HG02840 (cell line): ENCODE measurements around the gene ZNF579.
A peak's percentile ranks its signal among the peaks of the same experiment; 100 is the strongest.

ENCODE experiments used
- ATAC-seq: cut with Tn5 transposase; IDR thresholded peaks from one replicate; pipeline ENCODE4 v1.9.1; 2021; ENCODE audit warnings: mild to moderate bottlenecking, moderate library complexity, moderate number of reproducible peaks; ENCODE audit not compliant: unreplicated experiment, low FRiP score

ZNF579 gene

DNA sequence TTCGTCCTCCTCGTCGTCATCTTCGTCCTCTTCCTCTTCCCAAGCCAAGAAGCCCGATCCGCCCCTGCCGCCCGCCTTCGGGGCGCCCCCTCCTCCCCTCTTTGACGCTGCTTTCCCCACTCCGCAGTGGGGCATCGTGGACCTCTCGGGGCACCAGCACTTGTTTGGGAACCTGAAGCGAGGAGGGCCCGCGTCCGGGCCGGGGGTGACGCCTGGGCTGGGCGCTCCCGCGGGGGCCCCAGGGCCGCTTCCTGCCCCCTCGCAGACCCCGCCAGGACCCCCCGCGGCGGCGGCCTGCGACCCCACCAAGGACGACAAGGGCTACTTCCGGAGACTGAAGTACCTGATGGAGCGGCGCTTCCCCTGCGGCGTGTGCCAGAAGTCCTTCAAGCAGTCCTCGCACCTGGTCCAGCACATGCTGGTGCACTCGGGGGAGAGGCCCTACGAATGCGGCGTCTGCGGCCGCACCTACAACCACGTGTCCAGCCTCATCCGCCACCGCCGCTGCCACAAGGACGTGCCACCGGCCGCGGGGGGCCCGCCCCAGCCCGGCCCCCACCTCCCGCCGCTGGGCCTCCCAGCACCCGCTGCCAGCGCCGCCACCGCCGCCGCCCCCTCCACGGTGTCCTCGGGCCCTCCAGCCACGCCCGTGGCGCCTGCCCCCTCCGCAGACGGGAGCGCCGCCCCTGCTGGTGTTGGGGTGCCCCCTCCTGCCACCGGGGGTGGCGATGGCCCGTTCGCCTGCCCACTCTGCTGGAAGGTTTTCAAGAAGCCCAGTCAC is 33.5 kb upstream of the ZNF579 start:
- no peak for ATAC-seq

DNA sequence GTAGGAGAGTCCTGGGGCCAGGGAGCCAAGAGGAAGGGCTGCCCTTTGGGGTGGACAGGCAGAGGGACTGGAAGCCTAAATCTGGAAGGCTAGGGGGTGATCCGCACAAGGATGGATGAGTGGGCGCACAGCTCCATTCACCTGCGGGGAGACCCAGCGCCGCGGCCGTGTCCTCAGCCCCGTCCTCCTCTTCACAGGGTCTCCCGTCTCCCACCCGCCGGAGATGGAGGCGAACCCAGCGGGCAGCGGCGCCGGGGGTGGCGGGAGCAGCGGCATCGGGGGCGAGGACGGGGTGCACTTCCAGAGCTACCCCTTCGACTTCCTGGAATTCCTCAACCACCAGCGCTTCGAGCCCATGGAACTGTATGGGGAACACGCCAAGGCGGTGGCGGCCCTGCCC is 32.7 kb upstream of the ZNF579 start:
- ATAC-seq: no peak

DNA sequence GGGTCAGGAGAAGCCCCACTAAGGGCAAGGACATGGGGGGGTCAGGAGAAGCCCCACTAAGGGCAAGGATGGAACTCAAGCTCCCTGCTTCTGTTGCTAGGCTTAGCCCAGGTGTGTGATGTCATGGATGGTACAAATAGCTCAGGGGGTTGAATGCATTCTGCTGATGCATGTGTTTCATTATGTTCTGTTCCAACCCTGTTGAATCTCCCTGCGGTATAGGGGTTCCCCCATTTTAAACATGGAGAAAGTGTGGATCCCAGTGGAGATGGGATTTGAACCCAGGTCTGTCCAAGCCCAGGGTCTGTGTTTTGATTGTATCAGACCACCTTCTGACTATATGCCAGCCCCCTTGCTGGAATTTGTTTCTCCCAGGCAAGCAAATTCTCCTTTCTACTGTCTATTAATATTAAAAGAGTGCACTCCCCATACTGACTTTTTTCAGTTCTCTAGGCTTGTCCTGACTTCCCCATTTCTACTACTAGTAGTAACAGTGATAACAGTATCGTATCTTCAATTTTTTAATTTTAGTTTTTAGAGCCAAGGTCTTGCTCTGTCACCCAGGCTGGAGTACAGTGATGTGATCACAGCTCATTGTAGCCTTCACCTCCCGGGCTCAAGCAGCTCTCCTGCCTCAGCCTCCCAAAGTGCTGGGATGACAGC is 31.5 kb upstream of the ZNF579 start:
- ATAC-seq: no peak

DNA sequence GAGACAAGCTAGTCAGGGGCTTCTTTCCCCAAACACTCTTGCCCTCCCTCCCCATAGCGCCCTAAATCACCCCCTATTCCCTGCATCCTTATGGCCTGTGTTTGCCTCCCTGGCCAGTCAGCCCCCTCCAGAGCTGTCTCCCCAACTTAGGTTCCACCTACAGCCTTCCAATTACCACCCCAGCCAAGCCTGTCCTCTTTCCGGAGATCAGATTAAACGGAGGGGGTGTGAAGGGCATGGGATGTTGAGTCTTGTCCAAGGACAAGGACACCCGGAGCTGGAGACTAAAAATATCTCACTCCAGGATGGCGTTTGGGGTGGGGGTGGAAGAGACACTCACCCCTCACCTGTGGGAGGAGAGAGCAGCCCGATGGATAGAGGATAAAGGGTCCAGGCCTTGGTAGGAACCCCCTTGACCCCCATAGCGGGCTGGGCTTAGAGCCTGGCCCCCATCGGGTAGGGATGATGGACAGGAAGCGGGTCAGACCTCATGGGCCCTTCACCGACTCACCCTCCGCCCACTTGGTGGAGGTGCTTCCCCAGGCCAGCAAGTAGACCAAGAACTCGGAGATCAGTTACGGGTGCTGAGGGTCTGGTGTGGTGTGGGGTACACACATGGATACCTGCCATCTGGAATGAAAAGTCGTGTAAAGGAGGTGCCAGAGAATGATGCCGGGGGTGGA is 30.8 kb upstream of the ZNF579 start:
- ATAC-seq: no peak

DNA sequence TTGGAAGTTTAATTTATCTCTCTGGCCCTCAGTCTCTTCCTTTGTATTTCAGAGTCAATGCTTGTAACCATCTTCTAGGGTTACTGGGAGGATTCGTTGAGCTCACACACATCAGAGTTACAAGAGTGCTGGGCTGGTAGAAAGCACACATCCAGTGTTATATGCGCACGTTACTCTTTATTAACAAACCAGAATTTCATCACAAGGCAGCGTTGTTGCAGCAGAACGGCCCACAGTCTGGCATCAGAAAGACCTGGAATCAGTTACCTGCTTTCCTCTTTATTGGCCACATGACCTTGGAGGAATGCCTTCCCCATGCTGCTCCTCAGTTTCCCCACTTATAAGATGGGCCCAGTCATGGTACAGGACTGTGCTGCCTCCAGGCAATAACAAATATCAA is 28.7 kb upstream of the ZNF579 start:
- ATAC-seq: no peak

DNA sequence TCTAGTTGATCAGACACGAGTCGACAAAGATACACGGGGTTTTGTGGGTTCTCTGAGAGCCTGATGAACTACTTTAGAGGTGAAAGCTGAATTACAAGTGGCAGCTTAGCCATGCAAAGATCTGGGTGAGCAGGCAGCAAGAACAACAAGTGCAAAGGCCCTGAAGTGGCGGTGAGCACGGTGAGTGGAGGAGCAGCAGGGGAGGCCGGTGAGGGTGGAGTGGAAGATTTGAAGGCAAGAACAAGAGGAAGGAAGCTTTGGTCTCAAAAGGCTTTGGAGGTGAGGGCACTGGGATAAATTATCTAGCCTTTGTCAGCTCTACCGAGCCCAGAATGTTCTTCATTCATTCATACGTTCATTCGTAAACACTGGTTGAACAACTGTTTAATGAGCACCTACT is 26.2 kb upstream of the ZNF579 start:
- no peak for ATAC-seq

DNA sequence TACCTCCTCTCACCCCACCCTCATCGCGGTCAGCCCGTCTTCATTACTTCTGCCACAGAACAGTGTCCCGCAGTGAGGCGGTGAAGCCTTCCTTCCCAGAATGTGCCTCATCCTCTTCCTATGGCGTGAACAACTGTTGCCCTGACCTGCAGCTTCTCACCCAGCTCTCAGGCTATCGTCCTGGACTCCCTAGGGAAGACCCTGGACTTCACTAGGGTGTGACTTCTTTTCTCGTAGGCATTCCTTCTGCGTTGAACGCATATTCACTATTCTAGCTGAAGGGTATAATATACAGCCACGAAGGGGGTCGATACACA is 25.8 kb upstream of the ZNF579 start:
- no peak for ATAC-seq

DNA sequence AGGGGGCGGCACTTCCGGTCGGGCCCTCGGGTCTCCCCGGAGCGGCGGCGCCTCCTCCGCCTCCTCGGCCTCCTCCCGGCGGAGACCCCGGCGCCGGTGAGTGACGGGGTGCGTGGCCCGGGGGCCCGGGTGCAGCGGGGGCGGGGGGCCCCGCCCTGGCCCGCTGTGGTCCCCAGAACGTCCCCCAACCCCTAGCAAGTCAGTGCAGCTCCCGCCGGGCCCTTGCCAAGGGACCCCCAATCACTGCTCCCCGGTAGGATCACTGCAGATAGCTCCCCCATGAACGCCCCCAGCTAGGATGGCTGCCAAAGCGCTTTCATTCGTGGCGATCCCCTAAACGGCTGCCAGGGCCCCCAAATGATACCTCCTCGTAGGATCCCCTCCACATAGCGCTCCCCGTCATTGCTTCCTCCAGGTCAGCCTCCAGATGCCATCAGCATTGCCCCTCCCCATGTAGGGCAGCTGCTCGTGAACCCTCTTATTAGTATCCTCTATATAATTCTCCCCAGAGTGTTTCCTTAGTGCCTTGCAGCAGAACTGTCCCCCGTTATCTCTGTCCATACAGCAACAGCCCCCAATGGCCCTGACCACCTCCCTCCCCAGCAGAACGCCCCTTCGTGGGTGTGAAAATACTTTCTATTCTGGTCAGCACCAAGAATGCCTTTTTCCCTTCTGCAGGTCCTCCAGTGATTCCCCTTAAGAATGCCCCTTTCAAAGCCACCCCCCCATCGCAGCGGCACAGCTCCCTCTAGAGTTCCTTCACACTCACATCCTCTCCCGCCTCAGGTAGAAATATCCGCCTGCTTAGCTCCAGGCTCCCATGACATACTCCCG is 25.2 kb upstream of the ZNF579 start, which contains the start of gene ZNF865:
Gene ZNF865 (plus strand): TSS at position 11 of the 834 bp plus-strand sequence. CDS start 7,972 bp downstream, outside the sequence.
- ATAC-seq: peak; percentile 10

DNA sequence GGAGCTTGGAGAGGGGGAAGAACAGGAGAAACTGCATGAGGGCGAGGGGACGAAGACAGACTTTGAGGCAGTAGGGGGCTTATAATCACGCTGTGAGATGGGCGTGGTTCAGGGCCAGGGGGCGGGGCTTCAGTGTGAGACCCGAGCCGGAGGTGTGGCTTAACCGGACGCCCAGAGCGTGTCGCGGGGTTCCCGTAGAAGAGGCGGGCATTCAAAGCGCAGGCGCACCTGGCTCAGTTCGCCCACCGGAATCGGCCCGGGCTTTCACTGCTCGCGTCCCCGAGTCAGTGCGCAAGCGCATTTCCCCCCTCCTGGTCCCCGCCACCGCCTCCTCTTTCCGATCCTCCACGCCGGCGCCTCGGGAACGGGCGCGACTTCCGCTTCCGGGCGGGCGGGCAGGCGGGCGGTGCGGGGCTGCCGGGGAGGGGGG is 24.6 kb upstream of the ZNF579 start:
- ATAC-seq: peak; percentile 78

DNA sequence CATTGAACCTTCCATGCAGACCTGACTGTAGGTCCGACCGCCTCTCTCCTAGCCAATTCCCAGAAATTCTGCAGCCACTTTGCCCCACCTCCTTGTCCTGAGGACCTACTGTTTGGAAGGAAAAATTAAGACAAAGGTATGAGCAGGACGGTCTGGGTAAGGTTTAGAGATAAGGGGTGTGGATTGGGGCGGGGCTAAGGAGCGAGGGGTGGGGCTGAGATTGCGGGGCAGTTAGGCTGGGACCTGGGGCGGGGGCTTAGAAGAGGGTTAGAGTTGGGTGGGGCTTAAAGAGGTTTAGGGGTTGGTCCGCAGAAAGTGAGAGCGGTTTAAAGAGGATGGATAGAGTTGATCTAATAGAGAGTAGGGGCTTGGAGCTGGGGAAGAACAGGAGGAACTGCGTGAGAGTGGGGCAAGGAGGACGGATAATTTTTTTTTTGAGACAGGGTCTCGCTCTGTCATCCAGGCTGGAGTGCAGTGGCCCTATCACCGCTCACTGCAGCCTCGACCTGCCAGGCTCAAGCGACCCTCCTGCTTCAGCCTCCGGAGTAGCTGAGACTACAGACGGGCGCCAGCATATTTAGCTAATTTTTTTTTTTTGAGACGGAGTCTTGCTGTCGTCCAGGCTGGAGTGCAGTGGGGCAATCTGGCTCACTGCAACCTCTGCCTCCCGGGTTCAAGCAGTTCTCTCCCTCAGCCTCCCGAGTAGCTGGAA is 23.1 kb upstream of the ZNF579 start:
- ATAC-seq: no peak

DNA sequence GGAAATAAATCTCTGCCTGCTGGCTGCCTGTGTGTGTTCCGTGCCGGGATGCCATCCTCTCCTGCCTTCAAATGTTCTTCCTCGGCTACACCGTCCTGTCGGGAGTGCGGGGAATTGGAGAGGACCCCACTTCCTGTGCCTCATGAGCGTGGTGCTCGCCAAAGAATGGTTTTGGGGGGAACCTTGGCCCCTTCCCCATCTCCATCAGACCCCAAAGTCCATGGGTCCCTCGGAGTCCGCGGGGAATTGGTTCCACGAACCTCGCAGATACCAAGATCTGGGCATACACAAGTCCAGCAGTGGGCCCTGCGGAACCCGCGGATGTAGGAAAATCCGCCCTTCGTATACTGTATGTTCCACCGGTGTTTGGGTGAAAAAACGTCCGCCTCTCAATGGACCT is 22.5 kb upstream of the ZNF579 start:
- no peak for ATAC-seq

DNA sequence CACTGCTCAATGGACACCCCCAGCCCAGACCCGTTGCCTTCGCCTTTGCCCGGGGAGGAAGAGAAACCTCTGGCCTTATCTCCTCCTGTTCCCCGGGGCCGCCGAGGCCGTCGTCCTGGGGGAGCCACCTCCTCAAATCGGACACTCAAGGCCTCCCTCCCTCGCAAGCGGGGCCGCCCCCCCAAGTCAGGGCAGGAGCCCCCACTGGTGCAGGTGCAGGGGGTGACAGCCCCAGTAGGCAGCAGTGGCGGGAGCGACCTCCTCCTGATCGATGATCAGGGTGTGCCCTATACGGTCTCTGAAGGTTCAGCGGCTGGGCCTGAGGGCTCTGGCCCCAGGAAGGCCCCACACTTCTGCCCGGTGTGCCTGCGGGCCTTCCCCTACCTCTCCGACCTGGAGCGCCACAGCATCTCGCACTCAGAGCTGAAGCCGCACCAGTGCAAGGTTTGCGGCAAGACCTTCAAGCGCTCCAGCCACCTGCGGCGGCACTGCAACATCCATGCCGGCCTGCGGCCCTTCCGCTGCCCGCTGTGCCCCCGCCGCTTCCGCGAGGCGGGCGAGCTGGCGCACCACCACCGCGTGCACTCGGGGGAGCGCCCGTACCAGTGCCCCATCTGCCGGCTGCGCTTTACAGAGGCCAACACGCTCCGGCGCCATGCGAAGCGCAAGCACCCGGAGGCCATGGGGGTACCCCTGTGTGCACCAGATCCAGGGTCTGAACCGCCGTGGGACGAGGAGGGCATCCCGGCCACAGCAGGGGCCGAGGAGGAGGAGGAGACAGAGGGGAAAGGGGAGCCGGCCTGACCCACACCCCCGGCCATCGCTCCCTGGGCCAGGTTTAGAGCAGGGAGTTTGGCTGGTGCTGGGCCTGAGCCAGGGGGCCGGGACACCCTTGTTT is 21.7 kb upstream of the ZNF579 start:
- ATAC-seq: no peak

DNA sequence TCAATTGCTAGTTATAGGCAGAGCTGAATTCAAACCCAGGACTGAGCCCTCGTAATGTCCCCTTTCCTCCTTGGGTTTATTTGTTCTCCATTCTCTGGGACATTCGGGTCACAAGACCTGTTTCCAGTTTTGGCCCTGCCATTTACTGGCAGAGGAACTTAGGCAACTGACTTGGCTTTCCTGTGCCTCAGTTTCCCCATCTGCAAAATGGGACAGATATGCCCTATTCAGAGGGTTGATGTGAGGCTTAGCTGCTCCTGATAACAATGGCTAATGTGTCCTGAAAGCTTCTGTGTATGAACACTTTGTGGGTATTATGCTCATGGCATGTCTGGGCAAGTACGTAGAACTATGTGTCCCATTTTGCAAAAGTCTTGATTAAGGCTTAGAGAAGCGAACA is 20.4 kb upstream of the ZNF579 start:
- no peak for ATAC-seq

DNA sequence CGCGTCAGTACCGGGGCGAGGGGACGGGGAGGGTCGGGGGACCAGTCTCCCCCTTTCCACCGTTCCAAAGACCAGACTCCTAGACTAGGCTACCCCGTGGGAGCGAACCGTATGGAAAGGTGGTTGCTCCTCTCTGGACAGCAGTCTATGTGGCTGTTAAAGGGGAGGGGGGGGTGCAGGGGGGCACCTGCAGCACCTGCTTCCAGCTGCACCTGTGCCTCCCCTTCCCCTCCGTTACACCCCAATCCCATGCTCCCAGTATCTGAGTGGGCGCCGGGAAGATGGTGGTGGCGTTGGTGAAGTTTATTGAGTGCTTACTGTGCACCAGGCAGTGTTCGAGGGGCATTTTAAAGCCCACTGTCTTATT is 20.0 kb upstream of the ZNF579 start:
- ATAC-seq: no peak

DNA sequence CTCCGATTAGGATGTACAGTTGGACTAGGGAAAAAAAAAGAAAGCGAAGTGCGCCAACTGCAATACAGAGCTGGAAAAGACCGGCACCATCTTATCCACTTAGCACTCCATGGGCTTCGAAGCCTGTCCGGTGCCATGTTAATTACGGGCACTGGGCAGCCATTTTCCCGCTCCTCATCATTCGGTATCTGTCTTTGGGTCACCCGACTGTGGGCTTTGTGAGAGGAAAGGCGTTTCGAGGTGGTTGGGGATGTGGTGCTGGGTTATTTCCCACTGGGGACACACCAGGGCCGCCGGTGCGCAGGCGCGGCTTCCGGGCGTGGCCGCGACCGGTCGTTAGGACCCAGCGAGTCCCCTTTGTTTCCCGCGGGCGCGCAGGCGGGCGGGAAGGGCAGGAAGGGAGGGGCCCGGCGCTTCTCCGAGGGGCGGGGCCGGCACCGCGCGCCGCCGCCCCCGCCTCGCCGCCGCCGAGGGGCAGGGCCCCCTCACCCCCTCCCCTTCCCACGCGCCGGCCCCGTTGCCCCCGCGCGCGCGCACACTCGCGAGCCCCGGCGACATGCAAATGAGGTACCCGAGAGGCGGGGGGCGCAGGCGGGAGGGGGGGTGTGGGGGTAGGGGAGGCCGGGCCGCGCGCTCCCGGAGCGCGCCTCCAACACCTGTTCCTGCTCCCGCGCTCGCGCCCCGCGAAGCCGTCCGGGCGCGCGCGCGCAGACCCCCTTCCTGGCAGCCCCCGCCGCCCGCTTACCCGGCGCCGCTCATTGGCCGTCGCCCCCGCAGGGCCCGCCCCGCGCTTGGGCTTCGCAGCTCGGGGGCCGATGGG is 19.4 kb upstream of the ZNF579 start, which contains the start of gene ZNF524:
Gene ZNF524 (plus strand): TSS at position 447 of the 820 bp plus-strand sequence. CDS start 1,825 bp downstream, outside the sequence.
- peak; percentile 45 for ATAC-seq

DNA sequence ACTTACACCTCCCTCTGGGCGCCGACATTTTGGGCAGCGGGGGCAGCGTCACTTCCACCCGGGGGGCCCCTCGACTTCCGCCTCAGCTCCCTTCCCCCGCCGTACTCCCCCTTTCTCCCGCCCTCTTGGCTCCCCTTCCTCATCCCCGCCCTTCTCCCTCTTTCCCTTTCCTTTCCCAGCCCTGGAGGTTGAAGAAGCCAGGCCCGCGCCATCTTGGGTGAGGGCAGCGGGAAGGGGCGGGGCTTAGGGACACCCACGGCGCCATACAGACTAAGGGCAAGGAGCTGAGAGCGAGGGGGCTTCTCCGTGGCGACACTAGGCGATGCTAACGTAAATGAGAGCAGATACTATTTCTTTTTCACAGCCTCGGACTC is 18.8 kb upstream of the ZNF579 start, which contains the start of gene FIZ1:
Gene FIZ1 (minus strand): TSS at position 50 of the 374 bp plus-strand sequence. CDS start 1,652 bp downstream, outside the sequence.
- peak; percentile 59 for ATAC-seq

DNA sequence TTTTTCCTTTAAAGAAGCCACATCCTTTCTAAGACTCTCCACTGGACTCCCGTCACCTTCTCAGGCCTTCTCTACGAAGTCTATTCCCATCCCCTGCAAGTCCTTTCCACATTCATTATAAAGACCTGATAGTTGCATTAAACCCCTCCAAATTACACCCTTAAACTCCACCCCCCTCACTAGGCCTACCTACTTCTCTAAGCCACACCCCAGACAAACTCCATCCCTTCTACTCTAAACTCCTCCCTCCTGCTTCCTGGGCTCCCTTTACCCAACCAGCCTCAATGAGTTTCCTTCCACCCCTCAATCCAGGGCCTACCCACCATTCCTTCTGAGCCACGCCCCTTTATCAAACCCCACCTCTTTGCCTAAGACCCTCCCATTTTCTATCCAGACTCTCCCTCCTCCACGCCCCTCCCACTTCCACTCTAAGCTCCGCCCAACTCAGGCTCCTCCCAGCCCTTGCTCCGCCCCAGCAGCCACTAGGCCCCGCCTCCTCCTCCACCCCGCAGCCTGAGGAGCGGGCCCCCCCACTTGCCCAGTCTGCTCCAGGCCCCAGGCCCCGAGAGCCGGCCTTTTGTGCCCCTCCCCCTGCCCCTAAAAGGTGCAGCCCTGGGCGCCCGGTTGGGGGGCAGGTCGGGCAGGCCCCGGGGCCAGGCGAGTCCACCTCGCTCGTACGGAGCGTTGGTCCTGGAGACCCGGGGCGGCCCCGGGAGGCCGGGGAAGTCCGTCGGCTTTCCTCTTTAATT is 18.2 kb upstream of the ZNF579 start:
- ATAC-seq: peak; percentile 38
